ENCODE measurements around the gene TSPAN3.

TSPAN3 gene

DNA sequence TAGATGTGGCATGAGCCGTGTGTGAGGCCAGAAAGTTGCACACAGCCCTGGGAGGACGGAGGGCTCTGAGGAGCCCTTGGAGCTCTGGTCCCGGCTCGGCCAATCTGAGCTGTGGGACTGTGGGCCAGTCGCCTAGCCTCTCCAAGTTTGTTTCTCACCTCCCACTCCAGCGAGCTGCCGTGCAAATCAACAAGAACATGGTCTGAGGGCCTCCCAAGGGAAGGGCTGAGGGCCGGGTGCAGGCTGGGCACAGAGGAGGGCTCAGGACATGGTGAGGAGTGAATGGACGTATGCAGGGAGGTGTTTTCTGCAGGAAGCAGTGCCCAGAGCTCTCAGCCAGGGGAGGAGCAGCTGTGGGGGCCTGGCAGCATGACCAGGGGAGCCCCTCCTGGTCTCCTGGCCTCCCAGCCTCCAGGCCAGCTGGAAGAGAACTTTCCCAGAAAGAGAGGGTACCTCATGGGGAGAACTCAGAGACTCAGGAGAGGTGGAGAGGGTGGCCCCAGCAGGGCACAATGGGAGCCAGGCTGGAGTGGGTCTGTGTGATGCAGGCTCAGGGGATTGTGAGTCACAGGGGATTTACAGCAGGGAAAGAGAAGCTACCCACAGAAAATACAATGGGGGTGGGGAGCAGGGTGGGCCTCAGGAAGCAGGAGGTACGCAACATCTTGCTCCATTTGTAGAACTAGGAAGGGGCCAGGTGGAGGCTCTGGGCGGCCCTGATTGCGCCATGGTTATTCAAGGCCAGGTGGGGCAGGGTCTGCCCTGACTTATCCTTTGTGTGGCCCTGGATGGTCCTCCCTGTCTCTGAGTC lies 51.2 kb downstream of the TSPAN3 start:
- no peak overlapping the region for H3K27ac ChIP-seq
- TF ChIP-seq, protein P1, sequence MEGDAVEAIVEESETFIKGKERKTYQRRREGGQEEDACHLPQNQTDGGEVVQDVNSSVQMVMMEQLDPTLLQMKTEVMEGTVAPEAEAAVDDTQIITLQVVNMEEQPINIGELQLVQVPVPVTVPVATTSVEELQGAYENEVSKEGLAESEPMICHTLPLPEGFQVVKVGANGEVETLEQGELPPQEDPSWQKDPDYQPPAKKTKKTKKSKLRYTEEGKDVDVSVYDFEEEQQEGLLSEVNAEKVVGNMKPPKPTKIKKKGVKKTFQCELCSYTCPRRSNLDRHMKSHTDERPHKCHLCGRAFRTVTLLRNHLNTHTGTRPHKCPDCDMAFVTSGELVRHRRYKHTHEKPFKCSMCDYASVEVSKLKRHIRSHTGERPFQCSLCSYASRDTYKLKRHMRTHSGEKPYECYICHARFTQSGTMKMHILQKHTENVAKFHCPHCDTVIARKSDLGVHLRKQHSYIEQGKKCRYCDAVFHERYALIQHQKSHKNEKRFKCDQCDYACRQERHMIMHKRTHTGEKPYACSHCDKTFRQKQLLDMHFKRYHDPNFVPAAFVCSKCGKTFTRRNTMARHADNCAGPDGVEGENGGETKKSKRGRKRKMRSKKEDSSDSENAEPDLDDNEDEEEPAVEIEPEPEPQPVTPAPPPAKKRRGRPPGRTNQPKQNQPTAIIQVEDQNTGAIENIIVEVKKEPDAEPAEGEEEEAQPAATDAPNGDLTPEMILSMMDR (IDR thresholded peaks at IDR 0.05) = no peak
- TF ChIP-seq ZFX (IDR thresholded peaks at IDR 0.05; ENCODE audit: borderline replicate concordance) = no peak

DNA sequence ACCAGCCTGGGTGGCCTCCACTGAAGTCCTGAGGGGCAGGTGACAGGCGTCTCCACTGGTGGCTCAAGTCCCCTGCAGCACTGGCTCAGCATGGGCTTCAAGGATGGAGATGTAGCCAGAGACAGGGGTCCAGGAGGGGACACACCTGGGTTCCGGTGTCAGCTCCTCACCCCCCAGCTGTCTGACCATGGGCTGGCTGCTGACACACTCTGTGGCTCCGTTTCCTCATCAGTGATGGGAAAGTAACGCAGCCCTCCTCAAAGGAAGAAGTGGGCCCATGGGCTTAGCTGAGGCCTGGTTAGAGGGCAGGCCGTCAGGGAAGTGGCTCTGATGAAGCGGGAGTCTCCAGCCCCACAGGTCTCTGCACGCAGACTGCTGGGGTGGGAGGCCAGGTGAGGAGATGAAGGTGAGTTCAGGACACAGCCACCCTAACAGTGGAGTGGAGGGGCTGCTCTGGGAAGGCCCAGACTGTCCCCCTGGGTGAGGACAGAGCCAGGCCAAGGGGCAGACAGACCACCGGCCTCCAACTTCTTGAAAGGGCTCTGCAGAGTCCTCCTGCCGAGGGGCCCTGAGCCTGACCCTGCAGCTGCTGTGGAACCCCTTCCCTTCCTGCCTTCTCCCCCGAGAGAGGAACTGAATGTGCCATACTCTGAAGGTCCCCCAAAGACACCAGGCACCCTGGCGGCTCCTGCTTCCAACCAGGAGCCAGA lies 52.0 kb downstream of the TSPAN3 start:
- no peak for TF ChIP-seq ZFX (IDR thresholded peaks at IDR 0.05; ENCODE audit: borderline replicate concordance)
- TF ChIP-seq, protein P1 (IDR thresholded peaks at IDR 0.05) = no peak
- no peak overlapping the region for H3K27ac ChIP-seq

DNA sequence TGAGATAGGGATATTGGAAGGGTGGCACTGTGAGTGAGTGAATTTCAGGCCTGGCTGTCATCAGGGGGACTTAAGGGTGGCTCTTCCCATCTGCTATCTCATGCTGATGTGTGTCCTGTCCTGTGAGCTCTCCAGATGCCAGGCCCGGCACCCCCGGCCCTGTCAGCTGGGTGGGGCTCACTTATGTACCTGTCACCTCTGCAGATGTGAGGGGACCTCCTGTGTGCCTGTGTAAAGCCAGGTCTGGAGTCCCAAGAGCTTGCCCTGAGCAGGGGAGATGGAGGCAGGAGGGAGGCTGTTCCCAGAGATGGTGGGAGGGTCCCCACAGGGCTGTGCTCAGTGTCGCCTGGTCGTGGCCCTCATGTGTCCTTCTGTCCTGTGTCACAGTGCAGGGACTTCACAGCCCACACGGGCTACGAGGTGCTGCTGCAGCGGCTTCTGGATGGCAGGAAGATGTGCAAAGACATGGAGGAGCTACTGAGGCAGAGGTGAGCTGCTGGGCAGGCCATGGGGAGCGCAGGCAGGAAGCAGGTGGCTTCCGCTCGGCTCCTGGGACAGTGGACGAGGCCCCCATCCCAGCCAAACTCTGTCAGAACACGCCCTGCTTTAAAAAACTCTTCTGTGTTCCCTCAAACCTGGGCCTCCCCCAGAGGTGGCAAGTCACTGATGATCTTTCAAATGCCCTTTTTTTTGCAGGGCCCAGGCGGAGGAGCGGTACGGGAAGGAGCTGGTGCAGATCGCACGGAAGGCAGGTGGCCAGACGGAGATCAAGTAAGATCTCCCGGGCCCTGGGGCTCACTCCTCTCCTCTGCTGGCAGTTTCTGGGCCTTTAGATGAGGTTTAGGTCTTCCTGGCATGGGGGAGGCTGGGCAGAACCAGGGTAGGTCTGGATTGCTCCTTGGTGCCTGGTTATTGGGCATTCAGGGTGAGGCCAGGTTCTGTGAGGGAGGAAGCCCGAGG lies 52.9 kb downstream of the TSPAN3 start:
- no peak for TF ChIP-seq ZFX (IDR thresholded peaks at IDR 0.05; ENCODE audit: borderline replicate concordance)
- TF ChIP-seq, protein P1 (IDR thresholded peaks at IDR 0.05) = no peak
- H3K27ac ChIP-seq = no peak overlapping the region

DNA sequence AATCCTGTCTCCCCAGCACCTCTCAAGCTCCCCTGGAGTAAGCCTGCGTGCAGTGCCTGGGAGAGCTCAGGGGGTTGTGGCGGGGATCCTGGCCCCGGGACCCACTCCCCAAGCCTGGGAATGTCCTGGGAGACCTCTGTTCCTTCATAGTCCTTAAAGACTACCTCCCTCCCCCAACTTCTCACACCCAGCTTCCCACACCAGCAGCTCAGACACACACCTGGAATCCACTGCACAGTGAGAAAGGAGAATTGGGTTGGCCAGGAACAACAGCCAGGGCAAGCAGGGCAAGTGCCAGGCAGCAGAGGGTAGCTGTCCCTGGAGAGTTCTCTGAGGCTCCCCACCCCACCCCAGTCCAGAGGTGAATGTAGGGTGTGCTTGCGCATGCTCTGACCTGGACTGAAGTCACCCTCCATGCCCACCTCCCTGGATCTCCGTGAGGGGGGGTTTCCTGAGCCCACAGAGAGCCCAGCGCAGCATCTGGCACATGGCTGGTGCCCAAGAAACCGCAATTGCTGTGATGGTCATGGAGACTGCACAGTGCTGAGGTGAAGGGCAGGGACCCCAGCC lies 53.7 kb downstream of the TSPAN3 start:
- TF ChIP-seq, protein P1 (IDR thresholded peaks at IDR 0.05) = no peak
- no peak for TF ChIP-seq ZFX (IDR thresholded peaks at IDR 0.05; ENCODE audit: borderline replicate concordance)
- no peak overlapping the region for H3K27ac ChIP-seq

DNA sequence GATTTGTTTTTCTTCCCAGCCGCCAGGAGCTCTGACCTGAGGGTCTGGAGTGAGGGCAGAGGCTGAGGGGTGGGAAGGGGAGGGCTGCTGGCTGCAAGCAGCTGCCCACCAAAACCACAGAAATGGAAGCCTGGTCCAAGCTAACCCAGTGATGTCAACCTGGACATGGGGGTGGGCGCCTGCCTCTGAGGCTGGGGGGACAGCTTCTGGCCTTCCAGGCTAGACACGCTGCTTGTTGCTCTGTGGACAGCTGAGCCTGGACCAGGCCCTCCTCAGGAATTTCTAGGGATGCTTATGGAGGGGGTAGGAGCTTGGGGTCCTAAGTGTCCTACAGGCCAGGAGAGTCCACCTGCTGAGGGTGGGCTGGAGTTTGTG lies 54.6 kb downstream of the TSPAN3 start:
- H3K27ac ChIP-seq = no peak overlapping the region
- TF ChIP-seq, protein P1 (IDR thresholded peaks at IDR 0.05) = no peak
- TF ChIP-seq ZFX (IDR thresholded peaks at IDR 0.05; ENCODE audit: borderline replicate concordance) = no peak

DNA sequence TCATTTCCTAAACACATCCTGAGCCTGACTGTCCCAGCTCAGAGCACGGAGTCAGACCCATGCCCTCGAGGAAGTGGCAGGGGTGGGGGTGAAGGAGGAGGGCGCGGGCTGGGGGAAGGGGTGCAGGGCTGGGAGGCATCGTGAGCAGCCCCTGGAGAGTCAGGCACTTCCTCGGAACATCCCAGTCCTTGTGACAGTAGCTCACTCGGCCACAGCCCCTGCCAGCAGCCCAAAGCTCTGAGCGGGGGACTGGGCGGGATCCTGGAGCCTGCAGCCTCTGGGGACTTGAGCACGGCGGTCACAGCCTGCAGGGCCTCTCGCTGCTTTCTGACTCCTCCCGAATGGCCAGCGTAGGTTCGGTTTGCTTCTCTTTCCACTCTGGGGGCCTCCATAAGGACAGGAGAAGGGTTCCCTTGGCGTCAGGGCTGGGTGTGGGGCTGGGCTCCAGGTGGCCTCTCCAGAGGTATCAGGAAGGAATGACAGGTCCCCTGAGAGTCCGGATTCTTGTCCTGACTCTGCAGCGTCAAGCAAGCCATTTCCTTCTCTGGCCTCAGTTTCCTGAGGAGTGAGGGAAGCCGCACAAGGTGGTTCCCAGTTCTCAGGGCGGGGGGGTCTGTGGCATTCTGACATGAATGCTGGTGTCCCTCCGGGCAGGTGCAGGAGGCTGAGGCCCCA lies 55.1 kb downstream of the TSPAN3 start:
- H3K27ac ChIP-seq = no peak overlapping the region
- TF ChIP-seq, protein P1 (IDR thresholded peaks at IDR 0.05) = no peak
